Activated naive CD8-positive, alpha-beta T cell treated with anti-CD3 and anti-CD28 coated beads, Interleukin-2, amount 10 ng/mL, durations not matched to agents 7 days and 5 days (primary cell): ENCODE results near the gene METTL1. TPM values are rescaled to one million over a fixed set of nuclear protein-coding genes. Genes with fewer than 3 reads are reported as not detected.

Source experiments
- ATAC-seq: fragments of 150-1000 bp; cut with Tn5 transposase; one replicate; pipeline ENCODE4 v1.10.0; 2021; ENCODE audit warnings: low read depth, moderate library complexity
- POLR2A ChIA-PET: fragments of 350-600 bp; sonication (Branson Sonifier 250); formaldehyde crosslinking; loops from one replicate; lab custom pipeline; 2021; ENCODE audit warnings: antibody characterized with exemption; lab: Charles Lee
- DNase-seq: peaks from one replicate; pipeline ENCODE4 v3.0.0; 2021
- H3K27ac Mint-ChIP-seq: one replicate; pipeline ENCODE4 v1.8.0; 2022; ENCODE audit warnings: mild to moderate bottlenecking, mixed read lengths
- H3K27me3 Mint-ChIP-seq: one replicate; pipeline ENCODE4 v1.8.0; 2022; ENCODE audit warnings: mild to moderate bottlenecking, moderate library complexity, mixed read lengths
- H3K36me3 Mint-ChIP-seq: one replicate; pipeline ENCODE4 v1.8.0; 2021; ENCODE audit warnings: mild to moderate bottlenecking, mixed read lengths
- H3K4me1 Mint-ChIP-seq: one replicate; pipeline ENCODE4 v1.8.0; 2021; ENCODE audit warnings: mixed read lengths
- H3K4me3 Mint-ChIP-seq: one replicate; pipeline ENCODE4 v1.8.0; 2022; ENCODE audit warnings: mild to moderate bottlenecking, moderate library complexity, mixed read lengths
- H3K9me3 Mint-ChIP-seq: one replicate; pipeline ENCODE4 v1.8.0; 2021; ENCODE audit warnings: mixed read lengths
- total RNA-seq, 2 experiments: library from RNA; stranded (reverse); gene quantifications; one replicate each; pipeline ENCODE4 v1.2.3, GENCODE V29; 2021

Gene METTL1
- total RNA-seq, 2 experiments from 2014 or later: 13.9 to 14.9 TPM

GRCh38 chr12:57735952-57736740, 35.8 kb downstream of the METTL1 start:
- POLR2A ChIA-PET: interaction anchor here (0.6 to 1.0 kb wide), 2 partner anchors 9 to 28 kb away, joined by 3 read pairs; no protein-coding TSS in a partner anchor
- DNase-seq: no peak
- Mint-ChIP-seq H3K4me3 (no peak overlapping the region), H3K36me3 (peaks cover 38% of the 10 kb centered on the region), H3K9me3 (no peaks in the 10 kb centered on the region), H3K27me3 (no peaks in the 10 kb centered on the region), H3K27ac (peak overlapping the region; percentile 54), H3K4me1 (peaks cover 31% of the 10 kb centered on the region)
- no peak for ATAC-seq

GRCh38 chr12:57735198-57735855, 36.6 kb downstream of the METTL1 start:
- DNase-seq: no peak
- H3K4me1 Mint-ChIP-seq: peaks cover 24% of the 10 kb centered on the region
- no peak overlapping the region for H3K4me3 Mint-ChIP-seq
- peaks cover 40% of the 10 kb centered on the region for H3K36me3 Mint-ChIP-seq
- POLR2A ChIA-PET: no interaction called here
- H3K9me3 Mint-ChIP-seq: no peaks in the 10 kb centered on the region
- H3K27ac Mint-ChIP-seq: no peak overlapping the region
- ATAC-seq: no peak
- no peaks in the 10 kb centered on the region for H3K27me3 Mint-ChIP-seq

DNA sequence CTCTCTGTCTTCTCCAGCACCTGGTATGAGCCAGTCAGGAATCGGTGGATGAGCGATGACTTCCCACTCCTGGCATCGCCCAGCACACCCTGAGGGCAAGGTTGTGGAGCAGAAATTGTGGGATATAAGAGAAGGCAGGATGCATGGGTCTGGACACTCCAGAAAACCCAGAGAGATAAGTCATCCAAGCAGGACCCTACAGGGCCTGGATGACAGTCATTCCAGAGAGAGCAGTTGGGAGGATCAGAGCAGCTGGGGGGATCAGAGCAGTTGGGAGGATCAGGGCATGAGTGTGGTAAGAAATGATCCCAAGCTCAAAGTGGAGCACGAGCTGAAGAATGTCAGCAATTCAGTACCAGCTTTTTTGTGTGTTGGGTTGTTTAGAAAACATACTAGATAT, 37.3 kb downstream of the METTL1 start:
- no peak overlapping the region for H3K27ac Mint-ChIP-seq
- H3K27me3 Mint-ChIP-seq: no peaks in the 10 kb centered on the region
- H3K36me3 Mint-ChIP-seq: peaks cover 40% of the 10 kb centered on the region
- no peak overlapping the region for H3K4me3 Mint-ChIP-seq
- POLR2A ChIA-PET: interaction anchor here (1.2 kb wide), 1 partner anchor 9 kb away, joined by 3 read pairs; no protein-coding TSS in a partner anchor
- H3K9me3 Mint-ChIP-seq: no peaks in the 10 kb centered on the region
- H3K4me1 Mint-ChIP-seq: peaks cover 19% of the 10 kb centered on the region
- no peak for DNase-seq
- no peak for ATAC-seq

GRCh38 chr12:57733928-57734327, 38.0 kb downstream of the METTL1 start:
- H3K27ac Mint-ChIP-seq: no peak overlapping the region
- H3K36me3 Mint-ChIP-seq: peaks cover 37% of the 10 kb centered on the region
- DNase-seq: no peak
- H3K4me3 Mint-ChIP-seq: no peak overlapping the region
- no peaks in the 10 kb centered on the region for H3K9me3 Mint-ChIP-seq
- H3K27me3 Mint-ChIP-seq: no peaks in the 10 kb centered on the region
- no peak for ATAC-seq
- POLR2A ChIA-PET: interaction anchor here (1.2 kb wide), 1 partner anchor 8 kb away, joined by 3 read pairs; no protein-coding TSS in a partner anchor
- peaks cover 12% of the 10 kb centered on the region for H3K4me1 Mint-ChIP-seq

DNA sequence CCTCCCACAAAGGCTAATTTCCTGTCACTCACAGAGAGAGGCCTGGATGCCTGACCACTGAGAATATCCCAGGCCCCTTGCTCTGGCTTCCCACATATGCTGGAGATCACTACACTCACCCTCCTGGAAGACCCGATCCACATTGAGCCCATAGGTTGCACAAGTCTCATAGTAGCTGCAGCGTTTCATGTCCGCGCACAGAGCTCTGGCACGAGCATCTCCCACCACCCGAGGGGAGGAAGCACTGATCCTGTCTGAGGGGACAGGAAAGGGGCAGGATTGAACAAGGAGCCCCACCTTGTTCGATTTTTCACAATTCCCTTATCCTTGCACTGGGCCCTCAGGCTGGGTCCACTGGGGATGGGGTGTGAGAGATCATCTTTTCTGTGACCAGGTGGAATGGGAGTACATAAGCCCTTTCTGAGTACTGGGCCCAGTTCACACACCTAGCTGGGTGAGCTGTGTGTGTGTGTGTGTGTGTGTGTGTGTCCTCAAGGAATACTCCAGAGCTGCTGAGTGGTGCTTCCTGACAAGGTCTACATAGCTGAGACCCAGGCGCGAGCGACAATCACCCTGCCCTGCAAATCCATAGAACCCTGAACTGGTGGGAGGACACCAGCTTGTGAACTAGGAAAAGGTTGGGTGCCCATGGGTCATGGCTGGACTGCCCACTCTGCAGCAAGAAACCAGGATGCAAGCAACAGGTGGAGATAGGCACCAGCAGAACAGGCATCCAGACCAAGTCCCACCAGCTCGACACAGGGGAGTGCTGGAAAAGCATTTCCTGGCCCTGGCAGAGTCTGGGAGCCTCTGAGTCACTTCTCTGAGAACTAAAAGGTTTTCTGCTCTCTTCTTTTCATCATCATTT, 38.9 kb downstream of the METTL1 start:
- ATAC-seq (no peak), DNase-seq (no peak)
- Mint-ChIP-seq H3K36me3 (peaks cover 42% of the 10 kb centered on the region), H3K27ac (peak overlapping the region; percentile 42), H3K27me3 (no peaks in the 10 kb centered on the region), H3K9me3 (no peaks in the 10 kb centered on the region), H3K4me1 (peaks cover 11% of the 10 kb centered on the region), H3K4me3 (no peak overlapping the region)
- POLR2A ChIA-PET: interaction anchor here (0.7 to 1.1 kb wide), 3 partner anchors 9 to 10 kb away, joined by 3 to 7 read pairs (median 3); no protein-coding TSS in a partner anchor

DNA sequence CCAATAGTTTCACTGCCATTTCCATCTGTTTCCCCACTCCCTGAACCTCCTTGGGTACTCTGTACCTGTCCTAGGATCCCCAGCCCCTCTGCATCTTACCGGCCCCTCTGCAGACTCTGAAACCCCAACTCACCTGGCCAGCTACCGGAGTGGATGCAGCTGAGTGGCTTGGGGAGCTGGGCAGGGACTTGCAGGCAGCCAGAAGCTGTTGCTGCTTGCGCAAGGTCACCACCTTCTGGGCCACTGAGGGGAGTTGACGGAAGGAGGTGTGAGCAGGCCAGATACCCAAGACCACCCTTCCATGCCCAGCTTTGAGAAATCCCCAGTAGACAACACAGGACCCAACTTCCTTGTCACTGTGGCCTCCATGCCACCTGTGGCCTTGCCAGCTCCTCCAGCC, 39.6 kb downstream of the METTL1 start:
- POLR2A ChIA-PET: interaction anchor here (1.1 to 1.5 kb wide), 4 partner anchors 7 to 10 kb away, joined by 3 to 7 read pairs (median 4); no protein-coding TSS in a partner anchor
- H3K36me3 Mint-ChIP-seq: peaks cover 46% of the 10 kb centered on the region
- no peaks in the 10 kb centered on the region for H3K27me3 Mint-ChIP-seq
- H3K9me3 Mint-ChIP-seq: no peaks in the 10 kb centered on the region
- DNase-seq (no peak), ATAC-seq (no peak)
- no peak overlapping the region for H3K4me3 Mint-ChIP-seq
- H3K4me1 Mint-ChIP-seq: peaks cover 13% of the 10 kb centered on the region
- no peak overlapping the region for H3K27ac Mint-ChIP-seq

GRCh38 chr12:57731411-57732080, 40.4 kb downstream of the METTL1 start:
- Mint-ChIP-seq H3K4me1 (peaks cover 9% of the 10 kb centered on the region), H3K36me3 (peaks cover 42% of the 10 kb centered on the region), H3K27me3 (no peaks in the 10 kb centered on the region), H3K27ac (no peak overlapping the region), H3K4me3 (no peak overlapping the region), H3K9me3 (no peaks in the 10 kb centered on the region)
- DNase-seq: no peak
- POLR2A ChIA-PET: interaction anchor here (0.9 to 1.5 kb wide), 4 partner anchors 8 to 13 kb away, joined by 3 to 4 read pairs (median 4); no protein-coding TSS in a partner anchor
- no peak for ATAC-seq

- H3K27me3 Mint-ChIP-seq: no peaks in the 10 kb centered on the region
- peaks cover 6% of the 10 kb centered on the region for H3K4me1 Mint-ChIP-seq
- POLR2A ChIA-PET: interaction anchor here (1.4 to 1.8 kb wide), 4 partner anchors 9 to 14 kb away, joined by 3 to 8 read pairs (median 4); partner anchors contain the start of gene TSPAN31
- no peaks in the 10 kb centered on the region for H3K9me3 Mint-ChIP-seq
- ATAC-seq (no peak), DNase-seq (peak; percentile 15)
- peaks cover 43% of the 10 kb centered on the region for H3K36me3 Mint-ChIP-seq
- no peak overlapping the region for H3K27ac Mint-ChIP-seq
- H3K4me3 Mint-ChIP-seq: no peak overlapping the region
Observed at GRCh38 chr12:57730336-57731067, 41.4 kb downstream of the METTL1 start.

- Mint-ChIP-seq H3K4me3 (no peak overlapping the region), H3K9me3 (no peaks in the 10 kb centered on the region), H3K27me3 (no peaks in the 10 kb centered on the region), H3K4me1 (peaks cover 7% of the 10 kb centered on the region), H3K27ac (peak overlapping the region; percentile 51), H3K36me3 (peaks cover 43% of the 10 kb centered on the region)
- ATAC-seq (no peak), DNase-seq (peak; percentile 19)
- POLR2A ChIA-PET: interaction anchor here (0.7 to 1.8 kb wide), 3 partner anchors 9 to 15 kb away, joined by 3 to 8 read pairs (median 5); partner anchors contain the start of gene TSPAN31
Observed at GRCh38 chr12:57729321-57729844, 42.5 kb downstream of the METTL1 start.

- H3K27ac Mint-ChIP-seq: no peak overlapping the region
- H3K27me3 Mint-ChIP-seq: no peaks in the 10 kb centered on the region
- no peaks in the 10 kb centered on the region for H3K9me3 Mint-ChIP-seq
- peaks cover 7% of the 10 kb centered on the region for H3K4me1 Mint-ChIP-seq
- POLR2A ChIA-PET: interaction anchor here (1.0 to 1.2 kb wide), 2 partner anchors 9 to 12 kb away, joined by 3 to 4 read pairs; no protein-coding TSS in a partner anchor
- DNase-seq (no peak), ATAC-seq (no peak)
- peaks cover 38% of the 10 kb centered on the region for H3K36me3 Mint-ChIP-seq
- no peak overlapping the region for H3K4me3 Mint-ChIP-seq
Observed at GRCh38 chr12:57727758-57728395, 44.0 kb downstream of the METTL1 start.
